ENCODE data around the gene PRKX.

DNA sequence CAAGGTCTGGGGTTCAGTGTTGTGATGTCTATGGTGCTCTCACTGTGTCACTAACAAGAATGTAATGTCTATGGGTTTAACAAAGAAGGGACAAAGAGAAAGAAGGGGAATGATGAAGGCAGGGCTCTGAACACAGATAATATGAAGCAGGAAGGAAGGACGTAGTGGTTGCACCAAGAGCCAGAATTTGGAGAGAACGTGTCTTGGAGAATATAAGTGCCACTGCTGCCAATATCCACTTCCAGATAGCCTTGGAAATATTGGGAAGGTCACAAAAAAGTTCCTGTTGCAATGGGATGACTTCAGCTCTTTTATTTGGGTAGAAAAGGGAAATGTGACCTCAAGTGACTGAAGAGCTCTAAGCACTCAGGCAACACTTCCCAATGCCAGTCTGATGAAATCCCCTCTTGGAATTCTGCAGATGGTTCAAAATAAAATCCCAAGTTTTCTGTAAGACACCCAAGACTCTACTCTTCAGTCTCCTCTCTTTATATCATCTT, 131.8 kb downstream of the PRKX start:
- no peak for TF ChIP-seq CTCF (IDR thresholded peaks at IDR 0.05; ENCODE audit: borderline replicate concordance, extremely low read depth, low read length, poor library complexity, severe bottlenecking)
- no peak for TF ChIP-seq EZH2 (IDR thresholded peaks at IDR 0.05; ENCODE audit: borderline replicate concordance, low read depth, low read length, severe bottlenecking)
